Fibroblast of skin of left quadriceps (primary cell): Measurements from ENCODE around the gene DPF3.

Experiments used
- DNase-seq, 2 experiments: peaks; one replicate each; pipeline ENCODE4 v3.0.0-alpha.2; 2013; ENCODE audit warnings: low read depth in 2 of 2

DPF3 gene

GRCh38 chr14:72839753-72840607, 53.9 kb downstream of the DPF3 start:
- no peak for DNase-seq

- no peak for DNase-seq
Observed at GRCh38 chr14:72839351-72839750, 54.5 kb downstream of the DPF3 start.

GRCh38 chr14:72836085-72836484, 57.8 kb downstream of the DPF3 start:
- no peak for DNase-seq

DNA sequence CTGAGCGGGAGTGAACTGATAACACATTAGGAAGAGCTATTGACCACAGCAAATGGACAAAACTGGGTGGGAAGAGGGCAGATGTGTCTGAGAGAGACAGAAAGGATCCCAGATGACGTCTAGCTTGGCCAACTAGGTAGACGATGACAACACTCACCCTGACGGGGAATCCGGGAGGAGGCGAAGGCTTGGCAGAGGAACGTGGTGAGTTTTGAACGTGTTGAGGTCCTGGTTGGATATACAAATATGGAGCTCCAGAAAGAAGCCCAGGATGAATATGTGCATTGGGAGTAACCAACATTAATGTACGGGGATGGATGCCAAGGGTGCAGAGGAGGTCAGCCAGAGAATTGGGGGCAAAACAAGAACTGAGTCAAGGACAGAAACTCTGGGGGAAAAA, 60.7 kb downstream of the DPF3 start:
- DNase-seq, result no peak

- DNase-seq, result no peak
Observed at GRCh38 chr14:72830786-72831594, 62.9 kb downstream of the DPF3 start.

- DNase-seq, result no peak
Observed at GRCh38 chr14:72830356-72830755, 63.5 kb downstream of the DPF3 start.

- no peak for DNase-seq
Observed at GRCh38 chr14:72828604-72829003, 65.3 kb downstream of the DPF3 start.

DNA sequence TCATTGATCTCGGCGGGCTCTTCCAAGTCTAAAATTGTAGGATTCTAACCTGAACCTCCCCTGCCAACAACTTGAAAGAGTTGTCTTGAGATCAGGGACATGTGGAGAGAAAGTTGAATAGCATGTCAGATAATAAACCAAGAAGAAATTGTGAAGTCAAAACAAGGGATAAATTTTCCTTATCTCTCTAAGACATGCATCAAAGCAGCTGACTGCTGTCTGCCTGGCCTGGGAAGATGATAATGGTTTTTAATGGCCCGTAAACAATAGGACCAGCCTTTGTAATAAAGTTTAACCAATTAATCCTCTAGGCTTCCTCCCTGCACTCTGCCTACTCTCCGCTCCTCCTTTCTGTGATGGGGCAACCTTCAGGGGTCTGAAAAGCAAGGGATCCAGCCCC, 67.9 kb downstream of the DPF3 start:
- DNase-seq, result no peak

DNA sequence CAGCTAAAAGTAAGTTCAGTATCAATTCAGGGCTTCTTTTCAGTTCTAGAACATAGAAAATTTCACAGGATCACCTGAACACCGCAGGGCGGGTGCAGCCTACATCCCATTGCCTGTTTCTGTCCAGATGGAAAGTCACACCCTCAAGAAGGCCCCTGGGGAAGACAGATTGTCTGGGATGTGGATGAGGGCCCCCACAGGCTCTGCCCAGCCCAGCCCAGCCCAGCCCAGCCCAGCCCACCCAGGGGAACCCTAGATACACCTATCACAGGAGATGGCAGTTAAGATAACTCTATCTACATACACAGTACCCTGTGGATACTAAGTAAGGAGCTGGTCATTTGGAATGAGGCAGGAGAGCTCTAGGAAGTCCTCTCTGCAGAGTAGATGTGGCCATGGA, 68.4 kb downstream of the DPF3 start:
- no peak for DNase-seq

- DNase-seq, result no peak
Observed at GRCh38 chr14:72824051-72824450, 69.8 kb downstream of the DPF3 start.

DNA sequence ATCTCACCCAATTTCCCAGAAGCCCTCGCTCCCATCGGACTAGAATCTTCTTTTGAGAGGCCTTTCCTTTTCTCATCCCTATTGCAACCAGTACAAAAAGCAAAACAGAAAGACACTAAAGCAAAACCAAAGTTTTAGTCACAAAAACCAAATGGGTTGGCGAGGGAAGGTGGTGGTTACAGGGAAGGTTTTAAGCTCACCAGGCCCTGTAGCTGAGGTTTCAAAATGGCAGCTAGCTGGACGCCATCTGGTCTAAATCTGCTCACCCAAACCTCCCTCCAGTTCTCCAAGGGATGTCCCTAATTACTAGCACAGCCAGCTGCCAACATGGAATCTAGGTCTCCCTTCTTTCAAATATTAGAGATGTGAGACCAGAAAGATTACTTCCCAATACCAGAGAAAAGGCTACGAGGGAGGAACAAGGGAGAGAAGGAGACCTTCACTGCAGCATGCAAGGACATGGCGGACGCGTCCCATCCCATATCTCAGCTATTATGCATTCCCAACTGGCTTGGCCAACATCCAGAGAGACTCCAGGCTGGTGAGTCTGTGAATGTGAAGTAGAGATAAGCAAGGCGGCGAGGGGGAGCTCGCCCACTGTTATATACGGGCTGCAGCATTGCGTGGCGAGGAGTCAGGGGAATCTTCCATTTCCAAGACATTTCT, 70.8 kb downstream of the DPF3 start:
- no peak for DNase-seq

DNA sequence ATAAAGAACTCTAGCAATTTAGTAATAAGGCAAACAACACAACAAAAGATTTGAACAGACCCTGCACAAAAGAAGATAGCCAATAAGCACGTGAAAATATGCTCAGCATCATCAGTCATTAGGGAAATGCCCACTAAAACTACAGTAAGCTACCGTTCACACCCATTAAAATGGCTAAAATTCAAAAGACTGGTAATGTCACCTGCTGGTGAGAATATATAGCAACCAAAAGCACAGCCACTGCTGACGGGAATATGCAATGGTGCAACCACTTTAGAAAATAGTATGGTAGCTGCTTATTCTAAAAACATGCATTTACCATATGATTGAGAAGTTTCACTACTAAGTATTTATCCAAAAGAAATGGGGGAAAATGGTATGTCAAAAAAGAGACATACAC, 74.9 kb downstream of the DPF3 start:
- no peak for DNase-seq

GRCh38 chr14:72816287-72816686, 77.6 kb downstream of the DPF3 start:
- no peak for DNase-seq

DNA sequence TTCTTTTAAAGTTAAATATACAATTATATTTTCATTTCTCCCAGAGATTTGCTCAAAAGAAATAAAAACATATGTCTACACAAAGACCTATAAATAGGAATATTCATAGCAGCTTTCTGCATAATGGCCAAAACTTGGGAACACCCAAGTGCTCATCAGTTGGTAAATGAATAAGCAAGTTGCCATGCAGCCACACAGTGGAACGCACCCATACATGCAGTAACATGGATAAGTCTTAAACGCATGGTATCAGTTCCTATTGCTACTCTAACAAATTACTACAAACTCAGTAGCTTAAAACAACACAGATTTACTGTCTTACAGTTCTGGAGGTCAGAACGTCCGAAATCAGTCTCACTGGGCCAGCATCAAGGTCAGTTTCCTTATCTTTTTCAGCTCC, 78.5 kb downstream of the DPF3 start:
- DNase-seq, result no peak

- no peak for DNase-seq
Observed at GRCh38 chr14:72812292-72812851, 81.5 kb downstream of the DPF3 start.

GRCh38 chr14:72810201-72810600, 83.7 kb downstream of the DPF3 start:
- no peak for DNase-seq

GRCh38 chr14:72809063-72809462, 84.8 kb downstream of the DPF3 start:
- DNase-seq, result no peak

- DNase-seq, result no peak
Observed at GRCh38 chr14:72808564-72808963, 85.3 kb downstream of the DPF3 start.

GRCh38 chr14:72802588-72802946, 91.3 kb downstream of the DPF3 start:
- DNase-seq, result no peak

- DNase-seq, result no peak
Observed at GRCh38 chr14:72801836-72802587, 91.9 kb downstream of the DPF3 start.

DNA sequence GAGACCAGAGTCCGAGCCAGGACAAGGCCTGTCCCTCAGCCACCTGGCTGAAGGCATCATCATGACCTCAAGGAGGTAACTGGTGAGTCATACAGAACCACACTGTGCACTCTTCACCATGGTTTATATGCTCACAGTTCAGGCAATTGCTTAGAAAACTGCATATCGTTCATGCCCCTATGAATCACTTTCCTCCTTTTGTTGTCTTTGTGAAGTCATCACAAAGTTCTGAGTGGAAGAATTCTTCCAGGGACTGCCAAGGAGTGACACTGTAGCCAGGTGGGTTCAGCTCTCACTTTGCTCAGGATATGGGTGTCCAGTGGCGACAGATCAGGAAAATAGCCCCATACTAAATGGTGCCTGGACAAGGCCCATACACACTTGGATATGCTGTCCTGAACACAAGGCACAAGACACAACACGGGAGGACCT, 92.5 kb downstream of the DPF3 start:
- DNase-seq, result peak; percentile 48 to 53
